Left lung (tissue), 10 donors: ENCODE measurements around the gene RPGRIP1L. TPM values are rescaled to one million over a fixed set of nuclear protein-coding genes. Genes with fewer than 3 reads are reported as not detected.
"Not testable (repeated sequence)": the region's sequence is repeated elsewhere in the genome, so short reads cannot be mapped to it uniquely, and the experiment has no call there.

Experiments used
- ATAC-seq: fragments of 200-7000 bp; cut with Tn5 transposase; one replicate; pipeline ENCODE4 v1.9.1; 2020; ENCODE audit warnings: moderate library complexity
- DNase-seq, 4 donors: peaks; one replicate each; pipeline ENCODE4 v3.0.0-alpha.2; 2013 to 2020
- H3K27ac ChIP-seq, 2 donors: fragments of 200-600 bp; sonication (generic) in 1 of 2; one replicate each; pipeline versions ENCODE4 v1.5.0 to v1.8.0; 2020 to 2021
- H3K27me3 ChIP-seq, 2 donors: fragments of 200-600 bp; sonication (generic) in 1 of 2; one replicate each; pipeline versions ENCODE4 v1.5.0 to v1.8.0; 2020 to 2021
- H3K36me3 ChIP-seq, 2 donors: fragments of 200-600 bp; sonication (generic) in 1 of 2; one replicate each; pipeline versions ENCODE4 v1.5.0 to v1.8.0; 2020 to 2021
- H3K4me1 ChIP-seq, 2 donors: fragments of 200-600 bp; one replicate each; pipeline ENCODE4 v1.8.0; 2021
- H3K4me3 ChIP-seq, 2 donors: fragments of 200-600 bp; sonication (generic) in 1 of 2; one replicate each; pipeline versions ENCODE4 v1.5.0 to v1.8.0; 2020 to 2021; ENCODE audit warnings: mild to moderate bottlenecking in 1 of 2
- H3K9me3 ChIP-seq, 2 donors: fragments of 200-600 bp; sonication (generic) in 1 of 2; one replicate each; pipeline versions ENCODE4 v1.5.0 to v1.8.0; 2020 to 2021
- intact Hi-C, 2 donors: fragments of 100-400 bp; cut with DNase I; formaldehyde crosslinking; loops; one replicate each; pipeline versions ENCODE4 v1.11.2 to v1.14.2; 2022
- polyA plus RNA-seq, 6 donors: library from polyadenylated mRNA; unstranded; fragments of 120-200 nt; gene quantifications; one replicate each; pipeline ENCODE4 v1.2.1, GENCODE V29; 2013; ENCODE audit not compliant: insufficient read length in 6 of 6
- total RNA-seq, 2 donors: library from RNA; stranded (reverse); fragmentation: NEBNext Ultra II Directional; extraction: Animal tissue kit (Norgen Biotek cat#: 25700); gene quantifications; one replicate each; pipeline ENCODE4 v1.2.1, GENCODE V29; 2021
- TF ChIP-seq, protein P1 (sequence below), 2 donors: fragments of 200-600 bp; sonication (generic) in 1 of 2; IDR thresholded peaks; one replicate each; pipeline versions ENCODE4 v1.5.0 to v1.8.0; 2021; ENCODE audit warnings: antibody characterized with exemption in 2 of 2
- donor health status: DM: no; HTN: yes; CAD: no.
- donor health status: DM: no; HTN: no; CAD: no.

The RPGRIP1L gene
- total and polyA plus RNA-seq, 8 donors, result 8.0 to 18.2 (median 16.3) TPM

DNA sequence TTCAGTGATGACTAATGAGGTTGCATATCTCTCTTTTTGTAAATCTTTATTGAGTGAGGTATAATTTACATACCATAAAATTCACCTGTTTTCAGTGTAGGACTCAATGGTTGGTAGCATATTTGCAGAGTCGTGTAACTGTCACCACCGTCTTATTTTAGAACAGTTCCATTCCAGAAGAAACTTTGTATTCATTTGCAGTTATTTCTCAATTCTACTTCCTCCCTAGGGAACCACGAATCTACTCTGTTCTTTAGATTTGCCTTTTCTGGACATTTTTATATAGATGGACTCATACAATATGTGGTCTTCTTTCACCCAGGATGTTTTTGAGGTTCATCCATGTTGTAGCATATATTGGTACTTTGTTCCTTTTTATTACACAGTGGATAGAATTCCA, 4.0 kb upstream of the RPGRIP1L start:
- Histone ChIP-seq H3K27me3 (no peaks in the 10 kb centered on the region), H3K4me3 (no peak overlapping the region), H3K9me3 (no peaks in the 10 kb centered on the region), H3K27ac (no peak overlapping the region), H3K4me1 (peaks cover 5 to 22% of the 10 kb centered on the region in 2 donors), H3K36me3 (no peaks in the 10 kb centered on the region)
- intact Hi-C loops, result no loop called here
- TF ChIP-seq, protein P1, sequence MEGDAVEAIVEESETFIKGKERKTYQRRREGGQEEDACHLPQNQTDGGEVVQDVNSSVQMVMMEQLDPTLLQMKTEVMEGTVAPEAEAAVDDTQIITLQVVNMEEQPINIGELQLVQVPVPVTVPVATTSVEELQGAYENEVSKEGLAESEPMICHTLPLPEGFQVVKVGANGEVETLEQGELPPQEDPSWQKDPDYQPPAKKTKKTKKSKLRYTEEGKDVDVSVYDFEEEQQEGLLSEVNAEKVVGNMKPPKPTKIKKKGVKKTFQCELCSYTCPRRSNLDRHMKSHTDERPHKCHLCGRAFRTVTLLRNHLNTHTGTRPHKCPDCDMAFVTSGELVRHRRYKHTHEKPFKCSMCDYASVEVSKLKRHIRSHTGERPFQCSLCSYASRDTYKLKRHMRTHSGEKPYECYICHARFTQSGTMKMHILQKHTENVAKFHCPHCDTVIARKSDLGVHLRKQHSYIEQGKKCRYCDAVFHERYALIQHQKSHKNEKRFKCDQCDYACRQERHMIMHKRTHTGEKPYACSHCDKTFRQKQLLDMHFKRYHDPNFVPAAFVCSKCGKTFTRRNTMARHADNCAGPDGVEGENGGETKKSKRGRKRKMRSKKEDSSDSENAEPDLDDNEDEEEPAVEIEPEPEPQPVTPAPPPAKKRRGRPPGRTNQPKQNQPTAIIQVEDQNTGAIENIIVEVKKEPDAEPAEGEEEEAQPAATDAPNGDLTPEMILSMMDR (IDR thresholded peaks at IDR 0.05), result no peak
- DNase-seq (no peak), ATAC-seq (no peak)

DNA sequence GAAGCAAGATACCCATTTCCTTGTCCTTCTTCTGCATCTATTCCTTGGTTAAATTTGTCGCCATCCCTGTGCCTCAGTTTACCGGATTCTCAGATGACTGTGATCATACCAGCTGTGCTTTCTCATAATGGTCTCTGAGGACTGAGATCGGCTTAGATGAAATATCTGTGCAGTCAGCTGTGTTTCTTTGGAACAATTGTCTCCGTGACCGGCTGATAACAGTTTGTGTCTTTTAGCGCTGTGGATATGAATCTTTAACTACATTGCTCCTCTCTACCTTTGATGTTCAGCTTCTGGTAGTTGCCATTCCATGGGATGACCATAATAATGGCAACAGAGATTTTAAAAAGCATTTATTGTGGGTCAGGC, 770 bp upstream of the RPGRIP1L start:
- Histone ChIP-seq H3K9me3 (no peaks in the 10 kb centered on the region), H3K27me3 (no peaks in the 10 kb centered on the region), H3K4me3 (peak overlapping the region; percentile 72 to 79), H3K36me3 (no peaks in the 10 kb centered on the region), H3K4me1 (peaks cover 5 to 22% of the 10 kb centered on the region in 2 donors), H3K27ac (peak overlapping the region; percentile 49 to 72)
- intact Hi-C loops, result no loop called here
- DNase-seq (no peak), ATAC-seq (no peak)
- TF ChIP-seq, protein P1 (IDR thresholded peaks at IDR 0.05), result no peak

DNA sequence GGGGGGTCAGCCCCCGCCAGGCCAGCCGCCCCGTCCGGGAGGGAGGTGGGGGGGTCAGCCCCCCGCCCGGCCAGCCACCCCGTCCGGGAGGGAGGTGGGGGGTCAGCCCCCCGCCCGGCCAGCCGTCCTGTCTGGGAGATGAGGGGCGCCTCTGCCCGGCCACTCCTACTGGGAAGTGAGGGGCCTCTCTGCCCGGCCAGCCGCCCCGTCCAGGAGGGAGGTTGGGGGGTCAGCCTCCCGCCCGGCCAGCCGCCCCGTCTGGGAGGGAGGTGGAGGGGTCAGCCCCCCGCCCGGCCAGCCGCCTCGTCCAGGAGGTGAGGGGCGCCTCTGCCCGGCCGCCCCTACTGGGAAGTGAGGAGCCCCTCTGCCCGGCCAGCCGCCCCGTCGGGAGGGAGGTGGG, 5.4 kb downstream of the RPGRIP1L start:
- H3K4me1 ChIP-seq, intact Hi-C loops, H3K4me3 ChIP-seq, ATAC-seq, H3K36me3 ChIP-seq, H3K27ac ChIP-seq, H3K9me3 ChIP-seq, H3K27me3 ChIP-seq: not testable (repeated sequence)
- peak in 1 of 4 donors; percentile 71 for DNase-seq

DNA sequence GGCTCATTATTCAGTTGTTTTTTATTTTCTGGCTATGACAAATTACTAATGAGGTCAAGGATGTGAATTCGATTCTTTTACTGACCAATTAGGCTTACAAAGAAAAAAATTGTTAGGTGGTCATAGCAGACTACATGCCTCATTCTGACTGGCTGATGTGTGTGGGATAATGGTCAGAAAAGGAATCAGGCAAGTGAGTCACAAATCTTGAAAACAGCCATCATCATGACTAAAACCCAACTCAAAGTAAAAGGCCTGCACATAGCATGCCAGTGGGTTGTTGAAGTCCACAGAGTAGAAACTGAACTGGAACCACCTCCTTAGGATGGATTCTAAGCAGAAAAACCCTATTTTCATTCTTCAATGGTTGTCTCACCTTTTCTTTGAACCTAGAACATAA, 8.6 kb downstream of the RPGRIP1L start:
- TF ChIP-seq, protein P1 (IDR thresholded peaks at IDR 0.05), result no peak
- ATAC-seq, result no peak
- Histone ChIP-seq H3K27me3 (no peaks in the 10 kb centered on the region), H3K27ac (no peak overlapping the region), H3K36me3 (no peaks in the 10 kb centered on the region), H3K9me3 (peaks cover 0 to 2% of the 10 kb centered on the region in 2 donors), H3K4me3 (no peak overlapping the region), H3K4me1 (no peaks in the 10 kb centered on the region)
- intact Hi-C loops, result no loop called here
- DNase-seq, result no peak

DNA sequence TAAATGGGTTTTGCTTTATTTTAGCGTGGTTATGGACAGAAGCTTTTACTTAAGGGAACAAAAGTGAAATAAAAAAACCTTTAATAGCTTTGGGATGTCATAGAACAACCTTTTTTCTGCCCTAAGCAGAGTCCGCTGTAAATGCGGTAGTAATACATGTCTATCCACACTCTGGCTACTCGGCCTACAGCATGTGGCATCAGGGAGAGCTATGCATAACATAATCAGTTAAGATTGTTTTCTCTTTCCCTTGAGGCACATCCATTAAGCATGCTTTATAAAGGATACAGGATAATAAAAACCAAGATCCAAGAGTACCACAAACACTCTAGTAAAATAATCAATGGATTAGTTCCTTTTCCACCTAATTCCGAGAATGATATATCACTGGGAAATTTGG, 10.3 kb downstream of the RPGRIP1L start:
- no peak for ATAC-seq
- TF ChIP-seq, protein P1 (IDR thresholded peaks at IDR 0.05), result no peak
- Histone ChIP-seq H3K4me1 (no peaks in the 10 kb centered on the region), H3K27me3 (no peaks in the 10 kb centered on the region), H3K4me3 (no peak overlapping the region), H3K27ac (no peak overlapping the region), H3K9me3 (peaks cover 0 to 2% of the 10 kb centered on the region in 2 donors), H3K36me3 (no peaks in the 10 kb centered on the region)
- no peak for DNase-seq
- intact Hi-C loops, result no loop called here

DNA sequence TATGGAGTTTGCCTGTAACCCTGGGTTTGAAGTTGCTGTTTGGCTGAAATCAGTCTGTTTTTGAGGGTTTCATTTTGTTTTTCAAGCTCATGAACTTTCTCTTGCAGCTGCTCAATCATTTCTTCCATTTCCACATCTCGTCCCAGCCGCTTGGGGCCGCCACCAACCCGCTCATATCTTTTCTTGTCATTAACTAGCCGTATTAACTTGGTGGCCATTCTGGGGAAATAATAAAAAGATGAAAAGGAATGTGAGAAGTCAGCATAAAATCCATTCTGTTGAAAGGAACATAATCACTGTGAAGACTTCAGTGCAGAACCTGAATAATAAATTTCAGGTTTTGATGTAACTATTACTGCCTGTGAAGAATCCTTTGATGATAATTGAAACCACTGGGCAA, 11.5 kb downstream of the RPGRIP1L start:
- H3K36me3 ChIP-seq, result no peaks in the 10 kb centered on the region
- H3K4me3 ChIP-seq, result no peak overlapping the region
- peaks cover 0 to 2% of the 10 kb centered on the region in 2 donors for H3K9me3 ChIP-seq
- DNase-seq, result no peak
- H3K27me3 ChIP-seq, result no peaks in the 10 kb centered on the region
- TF ChIP-seq, protein P1 (IDR thresholded peaks at IDR 0.05), result no peak
- intact Hi-C loops, result no loop called here
- ATAC-seq, result no peak
- no peaks in the 10 kb centered on the region for H3K4me1 ChIP-seq
- H3K27ac ChIP-seq, result no peak overlapping the region
